Right lobe of liver (tissue), 6 donors: Measurements from ENCODE around the gene PDE9A. TPM values are rescaled to one million over a fixed set of nuclear protein-coding genes. Genes with fewer than 3 reads are reported as not detected.
A peak's percentile ranks its signal among the peaks of the same experiment; 100 is the strongest.
"Not testable (repeated sequence)": the region's sequence is repeated elsewhere in the genome, so short reads cannot be mapped to it uniquely, and the experiment has no call there.

Experiments used
- ATAC-seq, 4 donors: fragments of 200-7000 bp; cut with Tn5 transposase; one replicate each; pipeline ENCODE4 v1.9.1; 2020; ENCODE audit warnings: mild to moderate bottlenecking in 4 of 4, moderate library complexity in 4 of 4
- DNase-seq, 3 donors: peaks; one replicate each; pipeline ENCODE4 v3.0.0-alpha.2; 2020
- H3K27ac ChIP-seq, 3 donors: fragments of 200-600 bp; one replicate each; pipeline ENCODE4 v1.8.0; 2022
- H3K27me3 ChIP-seq, 2 donors: fragments of 200-600 bp; one replicate each; pipeline ENCODE4 v1.8.0; 2022
- H3K36me3 ChIP-seq, 4 donors: fragments of 200-600 bp; sonication (generic) in 1 of 4; one replicate each; pipeline versions ENCODE4 v1.5.1 to v1.8.0; 2017 to 2022; ENCODE audit warnings: control low read depth in 1 of 4
- H3K4me1 ChIP-seq, 4 donors: fragments of 200-600 bp; sonication (generic) in 1 of 4; one replicate each; pipeline versions ENCODE4 v1.5.1 to v1.8.0; 2017 to 2022; ENCODE audit warnings: control low read depth in 1 of 4
- H3K4me3 ChIP-seq, 3 donors: fragments of 200-600 bp; one replicate each; pipeline ENCODE4 v1.8.0; 2022
- H3K9me3 ChIP-seq, 4 donors: fragments of 200-600 bp; sonication (generic) in 1 of 4; one replicate each; pipeline versions ENCODE4 v1.5.1 to v1.8.0; 2017 to 2022; ENCODE audit warnings: control low read depth in 1 of 4
- CTCF ChIP-seq, 4 donors: fragments of 200-600 bp in 3 of 4; fragments of 450-650 bp in 1 of 4; IDR thresholded peaks; one replicate each; pipeline versions ENCODE4 v1.5.1 to v1.8.0; 2016 to 2022; ENCODE audit warnings: antibody characterized with exemption in 4 of 4, mild to moderate bottlenecking in 2 of 4
- POLR2A ChIP-seq: fragments of 450-650 bp; IDR thresholded peaks from one replicate; pipeline ENCODE4 v1.6.1; 2017; ENCODE audit warnings: antibody characterized with exemption, mild to moderate bottlenecking
- WGBS: methylation state at CpG from one replicate; pipeline ENCODE4 v1.1.6; 2018; ENCODE audit warnings: low coverage, low lambda C conversion rate; ENCODE audit not compliant: insufficient coverage; ENCODE audit errors: missing lambda C conversion rate; 5-methylcytosine and 5-hydroxymethylcytosine counted together
- intact Hi-C, 2 donors: fragments of 100-400 bp; cut with DNase I; formaldehyde crosslinking; loops; one replicate each; pipeline versions ENCODE4 v1.11.2 to v1.14.1; 2022
- total RNA-seq, 6 experiments: library from RNA; depleted of rRNA in 2 of 6; stranded (reverse); fragments of >200 nt in 2 of 6; fragmentation: NEBNext Ultra II Directional in 3 of 6; extraction: Animal tissue kit (Norgen Biotek cat#: 25700) in 3 of 6; gene quantifications; one replicate each; pipeline versions ENCODE4 v1.1.0 to v1.2.4, GENCODE V29; 2016 to 2023
- donor health status: DM: no; HTN: yes; CAD: no.
- donor health status: DM: no; HTN: no; CAD: no.
- donor health status: DM: no; HTN: no; CAD: no.
- donor health status: DM: no; HTN: yes; CAD: no.
- donor health status: DM: no; HTN: yes; CAD: no.

The PDE9A gene
- total RNA-seq, 6 experiments from 2014 or later, result 1.1 to 5.9 (median 3.3) TPM

- Histone ChIP-seq H3K4me1 (peaks cover 0 to 5% (median 2%) of the 10 kb centered on the region in 4 donors), H3K36me3 (no peaks in the 10 kb centered on the region), H3K27ac (peak overlapping the region in 1 of 3 donors; percentile 54), H3K9me3 (no peaks in the 10 kb centered on the region), H3K4me3 (no peak overlapping the region), H3K27me3 (no peaks in the 10 kb centered on the region)
- intact Hi-C loops, result no loop called here
- DNase-seq (peak; percentile 54 to 76 (median 69)), ATAC-seq (peak; percentile 93 to 98 (median 96))
- 20% methylated on average over 8 of the region's 14 CpGs for WGBS
- TF ChIP-seq CTCF (IDR thresholded peaks at IDR 0.05) (no peak), POLR2A (peak; percentile 14)
These were observed 38.5 kb upstream of the PDE9A start for GRCh38 chr21:42614811-42615351.

DNA sequence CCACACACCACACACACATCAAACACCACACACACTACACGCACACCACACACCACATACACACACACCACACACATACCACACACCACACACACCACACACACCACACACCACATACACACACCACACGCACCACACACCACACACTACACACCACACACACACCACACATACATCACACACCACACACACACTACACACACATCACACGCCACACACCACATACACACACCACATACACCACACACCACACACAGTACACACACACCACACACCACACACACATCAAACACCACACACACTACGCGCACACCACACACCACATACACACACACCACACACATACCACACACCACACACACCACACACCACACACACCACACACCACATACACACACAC lies 38.0 kb upstream of the PDE9A start:
- H3K9me3 ChIP-seq, H3K4me3 ChIP-seq, H3K27me3 ChIP-seq, intact Hi-C loops, ATAC-seq, H3K27ac ChIP-seq, DNase-seq, H3K4me1 ChIP-seq, H3K36me3 ChIP-seq: not testable (repeated sequence)
- 83% methylated on average over 1 of the region's 5 CpGs for WGBS

DNA sequence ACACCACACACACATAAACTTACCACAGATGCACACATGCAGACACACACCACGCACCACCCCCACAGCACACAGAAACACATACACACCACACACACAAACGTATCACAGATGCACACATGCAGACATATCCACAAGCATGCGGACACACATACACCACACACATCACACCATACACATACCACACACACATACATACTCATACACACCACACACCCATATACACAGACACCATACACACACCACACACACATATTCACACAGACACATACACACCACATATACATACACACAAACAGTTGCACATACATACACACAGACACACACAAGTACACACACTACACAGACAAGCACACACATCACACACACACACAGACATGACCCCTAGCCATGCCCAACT lies 37.5 kb upstream of the PDE9A start:
- no peak for TF ChIP-seq CTCF (IDR thresholded peaks at IDR 0.05)
- TF ChIP-seq POLR2A, result no peak
- Histone ChIP-seq H3K4me1 (peaks cover 0 to 5% (median 2%) of the 10 kb centered on the region in 4 donors), H3K36me3 (no peaks in the 10 kb centered on the region), H3K27ac (no peak overlapping the region), H3K27me3 (no peaks in the 10 kb centered on the region), H3K9me3 (no peaks in the 10 kb centered on the region), H3K4me3 (no peak overlapping the region)
- intact Hi-C loops, result no loop called here
- ATAC-seq, result no peak
- no peak for DNase-seq
- WGBS, result 56% methylated on average over 3 of the region's 3 CpGs

GRCh38 chr21:42616446-42616845 lies 37.0 kb upstream of the PDE9A start:
- H3K36me3 ChIP-seq, result no peaks in the 10 kb centered on the region
- no peak for TF ChIP-seq POLR2A
- TF ChIP-seq CTCF (IDR thresholded peaks at IDR 0.05), result no peak
- peaks cover 0 to 5% (median 2%) of the 10 kb centered on the region in 4 donors for H3K4me1 ChIP-seq
- no peaks in the 10 kb centered on the region for H3K27me3 ChIP-seq
- no peak for DNase-seq
- no peak for ATAC-seq
- H3K4me3 ChIP-seq, result no peak overlapping the region
- H3K9me3 ChIP-seq, result no peaks in the 10 kb centered on the region
- WGBS, result 7% methylated on average over 17 of the region's 18 CpGs
- intact Hi-C loops, result no loop called here
- no peak overlapping the region for H3K27ac ChIP-seq

DNA sequence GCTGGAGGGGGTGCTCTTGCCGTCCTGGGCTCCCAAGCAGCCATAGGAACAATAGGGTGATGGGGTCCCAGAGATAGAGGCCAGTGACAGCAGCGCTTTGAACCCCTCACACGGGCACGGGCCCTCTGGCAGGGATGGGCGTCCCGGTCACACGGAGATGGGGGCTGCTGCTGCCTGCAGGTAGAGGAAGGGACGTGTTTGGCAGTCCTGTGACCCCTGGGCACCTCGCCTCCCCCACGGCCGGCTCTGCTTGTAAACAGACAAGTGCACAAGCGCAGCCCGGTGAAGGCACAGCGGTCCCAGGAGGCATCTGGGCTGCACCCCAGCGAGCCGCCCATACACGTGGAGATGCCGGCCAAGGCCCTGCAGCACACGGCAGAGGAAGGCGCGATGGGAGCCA lies 36.5 kb upstream of the PDE9A start:
- intact Hi-C loops, result no loop called here
- Histone ChIP-seq H3K27me3 (no peaks in the 10 kb centered on the region), H3K9me3 (no peaks in the 10 kb centered on the region), H3K4me3 (no peak overlapping the region), H3K4me1 (peaks cover 0 to 5% (median 2%) of the 10 kb centered on the region in 4 donors), H3K36me3 (no peaks in the 10 kb centered on the region), H3K27ac (no peak overlapping the region)
- DNase-seq (no peak), ATAC-seq (no peak)
- WGBS, result no CpG with 5 or more reads among the region's 21 CpGs
- TF ChIP-seq CTCF (IDR thresholded peaks at IDR 0.05) (no peak), POLR2A (no peak)
